HG03108 (cell line): ENCODE measurements around the gene PCDHGB5.

Experiments
- ATAC-seq: cut with Tn5 transposase; IDR thresholded peaks from one replicate; pipeline ENCODE4 v1.9.1; 2021; ENCODE audit warnings: moderate library complexity; ENCODE audit not compliant: unreplicated experiment

Gene PCDHGB5

DNA sequence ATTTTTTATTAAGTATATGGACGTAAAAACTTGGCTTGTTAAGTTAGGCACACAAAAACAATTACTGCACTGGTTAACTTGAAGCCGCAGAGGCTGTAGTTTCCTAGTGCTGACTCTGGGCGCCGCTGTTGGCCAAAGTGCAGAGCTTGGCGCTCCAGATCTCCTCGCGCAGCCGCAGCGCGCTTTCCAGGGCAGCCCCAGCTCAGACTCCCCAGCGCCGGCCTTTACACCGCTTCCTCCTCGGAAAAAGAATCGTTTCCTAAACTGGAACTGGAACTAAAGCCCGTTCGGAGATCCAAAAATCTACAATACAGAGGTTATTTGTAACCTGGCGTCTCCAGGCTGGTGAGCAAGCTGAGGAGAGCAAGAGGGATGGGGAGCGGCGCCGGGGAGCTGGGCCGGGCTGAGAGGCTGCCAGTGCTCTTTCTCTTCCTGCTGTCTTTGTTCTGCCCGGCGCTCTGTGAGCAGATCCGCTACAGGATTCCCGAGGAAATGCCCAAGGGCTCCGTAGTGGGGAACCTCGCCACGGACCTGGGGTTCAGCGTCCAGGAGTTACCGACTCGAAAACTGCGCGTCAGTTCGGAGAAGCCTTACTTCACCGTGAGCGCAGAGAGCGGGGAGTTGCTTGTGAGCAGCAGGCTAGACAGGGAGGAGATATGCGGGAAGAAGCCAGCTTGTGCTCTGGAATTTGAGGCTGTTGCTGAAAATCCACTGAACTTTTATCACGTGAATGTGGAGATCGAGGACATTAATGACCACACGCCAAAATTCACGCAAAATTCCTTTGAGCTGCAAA is at the start of gene PCDHGB5:
TSS of gene PCDHGB5 (plus strand) at position 192 of the 796 bp plus-strand sequence. CDS start at position 373, 181 bp downstream.
- ATAC-seq = peak; percentile 84

DNA sequence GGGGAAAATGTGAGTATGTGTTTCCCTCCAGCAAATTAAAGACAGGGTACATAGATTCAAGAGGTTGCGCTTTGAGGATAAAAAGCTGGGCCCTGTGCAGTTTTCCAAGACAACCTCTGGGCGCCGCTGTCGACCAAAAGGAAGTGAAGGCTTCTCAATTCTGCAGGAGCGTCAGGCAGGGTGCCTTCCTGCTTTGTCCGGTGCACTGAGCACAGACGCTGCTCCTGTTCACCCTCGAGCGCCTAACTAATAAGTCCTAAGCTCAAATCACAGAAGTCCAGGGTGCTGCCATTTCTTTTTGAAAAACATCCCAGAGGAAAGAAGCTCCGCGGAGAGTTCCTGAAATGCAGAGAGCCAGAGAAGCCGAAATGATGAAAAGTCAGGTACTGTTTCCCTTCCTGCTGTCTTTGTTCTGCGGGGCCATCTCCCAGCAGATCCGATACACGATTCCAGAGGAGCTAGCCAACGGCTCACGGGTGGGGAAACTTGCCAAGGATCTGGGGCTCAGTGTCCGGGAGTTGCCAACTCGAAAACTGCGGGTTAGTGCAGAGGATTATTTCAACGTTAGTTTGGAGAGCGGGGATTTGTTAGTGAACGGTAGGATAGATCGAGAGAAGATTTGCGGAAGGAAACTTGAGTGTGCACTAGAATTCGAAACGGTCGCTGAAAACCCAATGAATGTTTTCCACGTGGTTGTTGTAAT is 47.7 kb upstream of the PCDHGB5 start, which contains the start of gene PCDHGB1:
TSS of gene PCDHGB1 (plus strand) at position 183 of the 703 bp plus-strand sequence. CDS start at position 345, 162 bp downstream.
- no peak for ATAC-seq

DNA sequence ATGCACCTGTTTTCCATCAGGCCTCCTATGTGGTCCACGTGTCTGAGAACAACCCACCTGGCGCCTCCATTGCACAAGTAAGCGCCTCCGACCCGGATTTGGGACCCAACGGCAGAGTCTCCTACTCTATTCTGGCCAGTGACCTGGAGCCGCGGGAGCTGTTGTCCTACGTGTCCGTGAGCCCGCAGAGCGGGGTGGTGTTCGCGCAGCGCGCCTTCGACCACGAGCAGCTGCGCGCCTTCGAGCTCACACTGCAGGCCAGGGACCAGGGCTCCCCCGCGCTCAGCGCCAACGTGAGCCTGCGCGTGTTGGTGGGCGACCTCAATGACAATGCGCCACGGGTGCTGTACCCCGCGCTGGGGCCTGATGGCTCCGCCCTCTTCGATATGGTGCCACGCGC is 46.2 kb upstream of the PCDHGB5 start:
- no peak for ATAC-seq

DNA sequence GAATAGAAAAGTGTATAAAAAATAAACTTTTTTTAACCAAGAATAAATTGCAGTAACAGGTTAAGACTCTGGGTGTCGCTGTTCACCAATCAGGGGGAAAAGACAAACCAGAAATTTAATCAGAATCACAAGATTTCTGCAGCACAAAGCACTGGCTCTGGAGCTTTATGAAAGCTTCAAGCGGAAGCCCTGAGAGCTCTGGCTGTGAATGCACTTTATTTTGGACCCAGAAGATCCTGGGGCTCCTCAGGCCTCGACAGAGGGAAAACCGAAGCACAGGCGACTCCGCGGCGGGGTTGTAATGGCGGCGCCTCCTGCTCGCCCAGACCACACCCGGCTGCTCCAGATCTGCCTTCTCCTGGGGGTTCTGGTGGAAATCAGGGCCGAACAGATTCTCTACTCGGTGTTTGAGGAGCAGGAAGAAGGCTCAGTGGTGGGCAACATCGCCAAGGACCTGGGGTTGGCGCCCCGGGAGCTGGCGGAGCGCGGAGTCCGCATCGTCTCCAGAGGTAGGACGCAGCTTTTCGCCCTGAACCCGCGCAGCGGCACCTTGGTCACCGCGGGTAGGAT is 42.8 kb upstream of the PCDHGB5 start, which contains the start of gene PCDHGA4:
TSS of gene PCDHGA4 (plus strand) at position 122 of the 570 bp plus-strand sequence. CDS start at position 209, 87 bp downstream.
- ATAC-seq = no peak

DNA sequence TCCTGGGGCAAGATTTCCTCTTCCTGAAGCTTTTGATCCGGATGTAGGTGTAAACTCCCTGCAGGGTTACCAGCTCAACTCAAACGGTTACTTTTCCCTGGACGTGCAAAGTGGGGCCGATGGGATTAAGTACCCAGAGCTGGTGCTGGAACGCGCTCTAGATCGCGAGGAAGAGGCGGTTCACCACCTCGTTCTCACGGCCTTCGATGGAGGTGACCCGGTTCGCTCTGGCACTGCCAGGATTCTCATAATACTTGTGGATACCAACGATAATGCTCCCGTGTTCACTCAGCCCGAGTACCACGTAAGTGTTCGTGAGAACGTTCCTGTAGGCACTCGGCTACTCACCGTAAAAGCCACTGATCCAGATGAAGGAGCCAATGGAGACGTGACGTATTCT is 42.1 kb upstream of the PCDHGB5 start:
- ATAC-seq = no peak

DNA sequence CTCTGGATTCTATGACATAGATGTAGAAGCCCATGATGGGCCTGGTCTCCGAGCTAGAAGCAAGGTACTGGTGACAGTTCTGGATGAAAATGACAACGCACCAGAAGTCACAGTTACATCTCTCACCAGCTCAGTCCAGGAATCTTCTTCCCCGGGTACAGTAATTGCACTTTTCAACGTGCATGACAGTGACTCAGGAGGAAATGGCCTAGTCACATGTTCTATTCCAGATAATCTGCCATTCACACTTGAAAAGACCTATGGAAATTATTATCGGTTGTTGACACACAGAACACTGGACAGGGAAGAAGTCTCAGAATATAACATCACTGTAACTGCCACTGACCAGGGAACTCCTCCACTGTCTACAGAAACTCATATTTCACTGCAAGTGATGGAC is 41.6 kb upstream of the PCDHGB5 start:
- no peak for ATAC-seq

DNA sequence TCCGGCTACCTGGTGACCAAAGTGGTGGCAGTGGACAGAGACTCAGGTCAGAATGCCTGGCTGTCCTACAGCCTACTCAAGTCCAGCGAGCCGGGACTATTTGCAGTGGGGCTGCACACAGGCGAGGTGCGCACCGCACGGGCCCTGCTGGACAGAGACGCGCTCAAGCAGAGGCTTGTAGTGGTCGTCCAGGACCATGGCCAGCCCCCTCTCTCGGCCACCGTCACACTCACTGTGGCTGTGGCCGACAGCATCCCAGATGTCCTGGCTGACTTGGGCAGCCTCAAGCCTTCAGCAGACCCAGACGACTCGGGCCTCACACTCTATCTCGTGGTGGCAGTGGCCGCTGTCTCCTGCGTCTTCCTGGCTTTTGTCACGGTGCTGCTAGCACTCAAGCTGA is 40.8 kb upstream of the PCDHGB5 start:
- no peak for ATAC-seq

DNA sequence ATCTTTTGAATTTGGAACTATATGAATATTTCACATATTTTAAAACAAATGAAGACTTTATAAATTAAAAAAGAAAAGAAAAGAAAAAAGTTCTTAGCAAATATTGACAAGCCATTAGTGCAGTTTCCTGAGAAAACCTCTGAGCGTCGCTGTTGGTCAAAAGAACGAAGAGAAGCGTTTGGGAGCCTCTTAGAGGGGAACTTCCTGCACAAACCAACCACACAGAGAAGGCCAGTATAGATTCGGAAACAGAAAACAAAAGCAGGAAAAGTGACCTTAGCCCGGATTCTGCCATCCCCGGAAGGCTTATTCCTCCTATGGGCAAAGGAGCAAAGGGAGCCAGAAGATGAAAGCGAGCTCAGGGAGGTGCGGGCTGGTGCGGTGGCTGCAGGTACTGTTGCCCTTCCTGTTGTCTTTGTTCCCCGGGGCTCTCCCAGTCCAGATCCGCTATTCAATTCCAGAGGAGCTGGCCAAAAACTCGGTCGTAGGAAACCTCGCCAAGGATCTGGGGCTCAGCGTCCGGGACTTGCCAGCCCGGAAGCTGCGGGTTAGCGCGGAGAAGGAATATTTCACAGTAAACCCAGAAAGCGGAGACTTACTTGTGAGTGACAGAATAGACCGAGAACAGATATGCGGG is 37.8 kb upstream of the PCDHGB5 start, which contains the start of gene PCDHGB2:
TSS of gene PCDHGB2 (plus strand) at position 205 of the 637 bp plus-strand sequence. CDS start at position 347, 142 bp downstream.
- no peak for ATAC-seq

DNA sequence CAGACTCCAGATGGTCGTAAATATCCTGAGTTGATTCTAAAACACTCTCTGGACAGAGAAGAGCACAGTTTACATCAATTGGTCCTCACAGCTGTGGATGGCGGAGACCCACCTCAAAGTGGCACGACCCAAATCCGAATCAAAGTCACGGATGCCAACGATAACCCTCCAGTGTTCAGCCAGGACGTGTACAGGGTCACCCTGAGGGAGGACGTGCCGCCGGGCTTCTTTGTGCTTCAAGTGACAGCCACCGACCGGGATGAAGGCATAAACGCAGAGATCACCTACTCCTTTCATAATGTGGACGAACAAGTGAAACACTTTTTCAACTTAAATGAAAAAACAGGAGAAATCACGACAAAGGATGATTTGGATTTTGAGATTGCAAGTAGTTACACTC is 37.1 kb upstream of the PCDHGB5 start:
- ATAC-seq = no peak

DNA sequence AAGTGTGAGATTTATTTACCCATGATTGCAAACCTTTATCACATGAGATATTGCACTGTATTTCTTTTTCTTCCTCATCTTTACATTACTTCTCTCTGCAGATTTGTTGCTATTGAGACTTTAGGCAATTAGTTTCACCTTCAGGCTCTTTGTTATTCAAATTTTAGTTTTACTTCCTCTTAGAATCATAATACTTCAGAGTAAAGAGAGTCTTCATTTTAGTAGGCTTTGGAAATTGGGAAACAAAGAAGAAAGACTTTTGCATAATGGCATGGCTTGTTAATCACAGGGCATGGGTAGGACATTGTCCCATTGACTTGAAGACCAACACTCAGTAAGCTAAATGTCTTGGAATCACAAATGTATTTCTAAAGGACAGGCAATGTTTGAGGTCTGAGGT is 35.0 kb upstream of the PCDHGB5 start:
- ATAC-seq = no peak

DNA sequence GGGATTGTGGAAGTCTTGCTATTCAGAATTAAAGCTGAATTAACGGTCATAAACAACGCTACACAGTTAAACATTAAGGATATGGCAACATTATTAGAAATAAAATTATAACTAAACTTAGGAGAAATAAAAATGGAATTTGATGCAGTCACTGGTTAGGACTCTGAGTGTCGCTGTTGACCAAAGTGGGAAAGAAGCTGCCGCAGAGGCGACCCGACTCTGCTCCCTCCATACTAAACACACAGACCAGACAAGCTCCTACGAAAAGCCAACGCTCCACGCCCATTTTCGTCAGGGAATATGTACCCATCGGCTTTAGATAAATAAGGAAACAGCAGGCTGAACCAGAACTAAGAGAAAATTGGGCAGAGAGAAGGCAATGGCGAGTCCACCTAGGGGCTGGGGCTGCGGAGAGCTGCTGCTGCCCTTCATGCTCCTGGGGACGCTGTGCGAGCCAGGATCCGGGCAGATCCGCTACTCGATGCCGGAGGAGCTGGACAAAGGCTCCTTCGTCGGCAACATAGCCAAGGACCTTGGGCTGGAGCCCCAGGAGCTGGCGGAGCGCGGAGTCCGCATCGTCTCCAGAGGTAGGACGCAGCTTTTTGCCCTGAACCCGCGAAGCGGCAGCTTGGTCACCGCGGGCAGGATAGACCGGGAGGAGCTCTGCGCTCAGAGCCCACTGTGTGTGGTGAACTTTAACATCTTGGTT is 33.6 kb upstream of the PCDHGB5 start, which contains the start of gene PCDHGA5:
TSS of gene PCDHGA5 (plus strand) at position 211 of the 709 bp plus-strand sequence. CDS start at position 380, 169 bp downstream.
- ATAC-seq = no peak

DNA sequence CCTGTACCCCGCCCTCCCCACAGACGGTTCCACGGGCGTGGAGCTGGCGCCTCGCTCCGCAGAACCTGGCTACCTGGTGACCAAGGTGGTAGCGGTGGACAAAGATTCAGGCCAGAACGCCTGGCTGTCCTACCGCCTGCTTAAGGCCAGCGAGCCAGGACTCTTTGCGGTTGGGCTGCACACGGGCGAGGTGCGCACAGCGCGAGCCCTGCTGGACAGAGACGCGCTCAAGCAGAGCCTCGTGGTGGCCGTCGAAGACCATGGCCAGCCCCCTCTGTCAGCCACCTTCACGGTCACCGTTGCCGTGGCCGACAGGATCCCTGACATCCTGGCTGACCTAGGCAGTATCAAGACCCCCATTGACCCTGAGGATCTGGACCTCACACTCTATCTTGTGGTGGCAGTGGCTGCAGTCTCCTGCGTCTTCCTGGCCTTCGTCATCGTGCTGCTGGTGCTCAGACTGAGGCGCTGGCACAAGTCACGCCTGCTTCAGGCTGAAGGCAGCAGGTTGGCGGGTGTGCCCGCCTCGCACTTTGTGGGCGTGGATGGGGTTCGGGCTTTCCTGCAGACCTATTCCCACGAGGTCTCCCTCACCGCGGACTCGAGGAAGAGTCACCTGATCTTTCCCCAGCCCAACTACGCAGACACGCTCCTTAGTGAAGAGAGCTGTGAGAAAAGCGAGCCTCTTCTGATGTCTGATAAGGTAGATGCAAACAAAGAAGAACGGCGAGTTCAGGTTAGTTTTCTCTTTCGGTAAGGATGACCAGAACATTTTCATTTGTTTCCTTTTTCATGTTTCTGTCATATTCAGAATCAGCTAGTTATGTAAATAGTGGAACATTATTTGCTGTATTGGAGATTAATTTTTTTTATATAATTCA is 31.5 kb upstream of the PCDHGB5 start:
- ATAC-seq = no peak

DNA sequence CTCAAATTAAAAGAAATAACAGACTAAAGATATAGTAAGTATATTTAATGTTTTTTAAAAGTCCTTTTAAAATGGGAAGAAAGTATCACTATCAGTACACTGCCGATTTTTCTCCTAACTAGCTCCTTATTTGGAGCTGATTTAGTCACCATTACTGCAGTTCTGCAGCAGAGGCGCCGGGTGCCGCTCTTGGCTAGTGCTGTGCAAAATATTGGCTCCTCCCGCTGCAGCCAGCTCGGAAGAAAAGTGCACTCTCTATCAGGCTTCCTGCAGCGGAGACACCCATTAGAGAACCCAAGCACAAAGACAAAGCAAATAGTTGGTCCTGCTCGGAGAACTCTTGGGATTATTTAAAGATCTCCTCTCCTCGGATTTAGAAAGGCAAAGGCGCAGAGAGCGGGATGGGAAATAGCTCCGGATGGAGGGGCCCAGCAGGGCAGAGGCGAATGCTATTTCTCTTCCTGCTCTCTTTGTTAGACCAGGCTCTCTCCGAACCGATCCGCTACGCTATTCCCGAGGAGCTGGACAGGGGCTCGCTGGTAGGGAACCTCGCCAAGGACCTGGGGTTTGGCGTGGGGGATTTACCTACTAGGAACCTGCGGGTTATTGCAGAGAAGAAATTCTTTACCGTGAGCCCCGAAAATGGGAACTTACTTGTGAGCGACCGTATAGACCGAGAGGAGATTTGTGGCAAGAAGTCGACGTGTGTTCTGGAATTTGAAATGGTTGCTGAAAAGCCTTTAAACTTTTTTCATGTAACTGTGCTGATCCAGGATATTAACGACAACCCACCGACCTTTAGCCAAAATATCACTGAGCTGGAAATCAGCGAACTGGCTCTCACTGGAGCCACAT is 27.5 kb upstream of the PCDHGB5 start, which contains the start of gene PCDHGB3:
TSS of gene PCDHGB3 (plus strand) at position 249 of the 855 bp plus-strand sequence. CDS start at position 402, 153 bp downstream.
- ATAC-seq = peak; percentile 82

DNA sequence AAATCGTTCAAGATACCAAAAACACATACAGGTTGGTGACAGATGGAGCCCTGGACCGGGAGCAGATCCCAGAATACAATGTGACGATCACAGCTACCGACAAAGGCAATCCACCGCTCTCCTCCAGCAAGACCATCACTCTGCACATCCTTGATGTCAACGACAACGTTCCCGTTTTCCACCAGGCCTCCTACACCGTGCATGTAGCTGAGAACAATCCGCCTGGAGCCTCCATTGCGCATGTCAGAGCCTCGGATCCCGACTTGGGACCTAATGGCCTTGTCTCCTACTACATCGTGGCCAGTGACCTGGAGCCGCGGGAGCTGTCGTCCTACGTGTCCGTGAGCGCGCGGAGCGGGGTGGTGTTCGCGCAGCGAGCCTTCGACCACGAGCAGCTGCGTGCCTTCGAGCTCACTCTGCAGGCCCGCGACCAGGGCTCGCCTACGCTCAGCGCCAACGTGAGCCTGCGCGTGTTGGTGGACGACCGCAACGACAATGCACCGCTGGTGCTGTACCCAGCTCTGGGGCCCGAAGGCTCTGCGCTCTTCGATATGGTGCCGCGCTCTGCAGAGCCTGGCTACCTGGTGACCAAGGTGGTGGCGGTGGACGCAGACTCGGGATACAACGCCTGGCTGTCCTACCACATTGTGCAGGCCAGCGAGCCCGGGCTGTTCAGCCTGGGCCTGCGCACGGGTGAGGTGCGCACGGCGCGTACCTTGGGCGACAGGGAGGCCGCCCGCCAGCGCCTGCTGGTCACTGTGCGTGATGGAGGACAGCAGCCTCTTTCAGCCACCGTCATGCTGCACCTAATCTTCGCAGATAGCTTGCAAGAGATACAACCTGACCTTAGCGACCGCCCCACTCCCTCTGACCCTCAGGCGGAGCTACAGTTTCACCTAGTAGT is 25.9 kb upstream of the PCDHGB5 start:
- ATAC-seq = no peak

DNA sequence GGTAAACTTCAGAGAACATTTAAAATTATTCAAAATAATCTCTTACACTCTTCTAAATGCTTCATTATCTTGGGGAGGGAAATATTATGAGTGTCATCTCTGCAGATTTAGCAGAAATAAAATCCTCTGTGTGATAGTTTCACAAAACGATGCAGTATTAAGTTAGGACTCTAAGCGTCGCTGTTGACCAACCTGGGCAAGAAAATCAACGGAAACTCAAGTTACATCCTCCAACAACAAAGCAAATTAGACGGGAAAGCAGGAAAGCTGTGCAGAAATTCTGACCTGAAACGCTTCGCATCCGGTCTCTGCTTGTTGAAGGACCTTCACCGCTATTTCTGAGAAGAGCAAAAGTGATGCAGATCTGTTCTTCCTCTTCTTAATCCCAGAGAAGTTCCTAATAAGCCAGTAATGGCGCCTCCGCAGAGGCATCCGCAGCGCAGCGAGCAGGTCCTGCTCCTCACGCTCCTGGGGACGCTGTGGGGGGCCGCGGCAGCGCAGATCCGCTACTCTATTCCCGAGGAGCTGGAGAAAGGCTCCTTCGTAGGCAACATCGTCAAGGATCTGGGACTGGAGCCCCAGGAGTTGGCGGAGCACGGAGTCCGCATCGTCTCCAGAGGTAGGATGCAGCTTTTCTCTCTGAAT is 24.0 kb upstream of the PCDHGB5 start, which contains the start of gene PCDHGA6:
TSS of gene PCDHGA6 (plus strand) at position 219 of the 645 bp plus-strand sequence. CDS start at position 412, 193 bp downstream.
- no peak for ATAC-seq

DNA sequence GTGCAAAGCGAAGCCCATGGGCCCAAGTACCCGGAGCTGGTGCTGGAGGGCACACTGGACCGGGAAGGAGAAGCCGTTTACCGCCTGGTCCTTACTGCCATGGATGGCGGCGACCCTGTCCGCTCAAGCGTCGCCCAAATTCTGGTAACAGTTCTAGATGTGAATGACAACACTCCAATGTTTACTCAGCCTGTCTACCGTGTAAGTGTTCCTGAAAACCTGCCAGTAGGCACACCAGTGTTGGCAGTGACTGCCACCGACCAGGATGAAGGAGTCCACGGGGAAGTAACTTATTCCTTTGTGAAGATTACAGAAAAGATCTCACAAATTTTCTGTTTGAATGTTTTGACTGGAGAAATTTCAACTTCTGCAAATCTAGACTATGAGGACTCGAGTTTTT is 23.1 kb upstream of the PCDHGB5 start:
- no peak for ATAC-seq
